ENCODE measurements around the gene E2F6. TPM values are rescaled to one million over a fixed set of nuclear protein-coding genes. Genes with fewer than 3 reads are reported as not detected.

Gene E2F6
- total and polyA plus RNA-seq, 2 of the 4 experiments (the other 2 are of a cell fraction), result 8.2 to 10.9 TPM

GRCh38 chr2:11396021-11396420 is 69.9 kb downstream of the E2F6 start:
- H3K4me1 ChIP-seq (ENCODE audit: control insufficient read depth, insufficient read depth, low read length), result peaks cover 15% of the 10 kb centered on the region
- no peak for ATAC-seq (ENCODE audit: low read depth)
- H3K4ac ChIP-seq (ENCODE audit: low read depth, low read length), result no peak overlapping the region; the same call in 1 of the 2 replicates
- H3K27ac ChIP-seq (ENCODE audit: insufficient read depth, low read length), result no peak overlapping the region
- no peak overlapping the region for H2BK5ac ChIP-seq (ENCODE audit: low read depth, low read length, poor library complexity, severe bottlenecking)
- H4K8ac ChIP-seq (ENCODE audit: low read depth in 2 of 2, low read length in 2 of 2), result no peak overlapping the region
- no peak overlapping the region for H3K4me2 ChIP-seq (ENCODE audit: low read depth, low read length)
- H3K56ac ChIP-seq (ENCODE audit: extremely low read depth, insufficient read depth, low read length), result no peak overlapping the region
- H3K36me3 ChIP-seq (ENCODE audit: control insufficient read depth, insufficient read depth, low read length), result no peaks in the 10 kb centered on the region
- intact Hi-C loops (cut with micrococcal nuclease), result no loop called here
- no peak overlapping the region for H2BK15ac ChIP-seq (ENCODE audit: low read depth, low read length)
- no peaks in the 10 kb centered on the region for H3K79me1 ChIP-seq (ENCODE audit: low read depth in 1 of 2, low read length in 2 of 2)
- no peak overlapping the region for H2AK5ac ChIP-seq (ENCODE audit: low read depth, low read length)
- CTCF ChIA-PET, result no interaction called here
- H2BK120ac ChIP-seq (ENCODE audit: low read depth, low read length), result no peak overlapping the region
- in situ Hi-C loops (cut with MboI; ENCODE audit: low sequenced_read_pairs), result no loop called here
- dilution Hi-C loops (cut with HindIII; ENCODE audit: low sequenced_read_pairs, unreplicated experiment), result no loop called here
- H3K27me3 ChIP-seq (ENCODE audit: control insufficient read depth, insufficient read depth, low read length), result no peaks in the 10 kb centered on the region
- TF ChIP-seq MAFK (IDR thresholded peaks at IDR 0.05; ENCODE audit: low read depth, low read length) (no peak), POLR2A (IDR thresholded peaks at IDR 0.05; ENCODE audit: low read depth, low read length) (no peak), ELK1 (IDR thresholded peaks at IDR 0.05; ENCODE audit: borderline replicate concordance, low read depth, low read length) (no peak), RCOR1 (IDR thresholded peaks at IDR 0.05; ENCODE audit: insufficient replicate concordance, low read length) (no peak), FOS (IDR thresholded peaks at IDR 0.05; ENCODE audit: low read depth, low read length) (no peak), BHLHE40 (IDR thresholded peaks at IDR 0.05; ENCODE audit: low read depth, low read length) (no peak), RAD21 (IDR thresholded peaks at IDR 0.05; ENCODE audit: low read length) (no peak), CEBPB (IDR thresholded peaks at IDR 0.05; ENCODE audit: low read depth, low read length) (no peak), NFE2L2 (IDR thresholded peaks at IDR 0.05; ENCODE audit: low read depth, low read length) (no peak), MXI1 (IDR thresholded peaks at IDR 0.05; ENCODE audit: borderline replicate concordance, low read depth, low read length) (no peak), RFX5 (IDR thresholded peaks at IDR 0.05; ENCODE audit: low read depth, low read length) (no peak), CHD1 (IDR thresholded peaks at IDR 0.05; ENCODE audit: low read depth, low read length) (no peak), SMC3 (IDR thresholded peaks at IDR 0.05; ENCODE audit: low read depth, low read length) (no peak), MAZ (IDR thresholded peaks at IDR 0.05; ENCODE audit: borderline replicate concordance, low read depth, low read length) (no peak), USF2 (IDR thresholded peaks at IDR 0.05; ENCODE audit: low read depth, low read length) (no peak)
- TF ChIP-seq, protein P1, sequence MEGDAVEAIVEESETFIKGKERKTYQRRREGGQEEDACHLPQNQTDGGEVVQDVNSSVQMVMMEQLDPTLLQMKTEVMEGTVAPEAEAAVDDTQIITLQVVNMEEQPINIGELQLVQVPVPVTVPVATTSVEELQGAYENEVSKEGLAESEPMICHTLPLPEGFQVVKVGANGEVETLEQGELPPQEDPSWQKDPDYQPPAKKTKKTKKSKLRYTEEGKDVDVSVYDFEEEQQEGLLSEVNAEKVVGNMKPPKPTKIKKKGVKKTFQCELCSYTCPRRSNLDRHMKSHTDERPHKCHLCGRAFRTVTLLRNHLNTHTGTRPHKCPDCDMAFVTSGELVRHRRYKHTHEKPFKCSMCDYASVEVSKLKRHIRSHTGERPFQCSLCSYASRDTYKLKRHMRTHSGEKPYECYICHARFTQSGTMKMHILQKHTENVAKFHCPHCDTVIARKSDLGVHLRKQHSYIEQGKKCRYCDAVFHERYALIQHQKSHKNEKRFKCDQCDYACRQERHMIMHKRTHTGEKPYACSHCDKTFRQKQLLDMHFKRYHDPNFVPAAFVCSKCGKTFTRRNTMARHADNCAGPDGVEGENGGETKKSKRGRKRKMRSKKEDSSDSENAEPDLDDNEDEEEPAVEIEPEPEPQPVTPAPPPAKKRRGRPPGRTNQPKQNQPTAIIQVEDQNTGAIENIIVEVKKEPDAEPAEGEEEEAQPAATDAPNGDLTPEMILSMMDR (conservative IDR thresholded peaks at IDR 0.05; ENCODE audit: low read depth, low read length), result no peak
- no peak overlapping the region for H2AK9ac ChIP-seq (replicated peaks; ENCODE audit: low read depth, low read length, poor library complexity)
- no peaks in the 10 kb centered on the region for H4K20me1 ChIP-seq (ENCODE audit: insufficient read depth, low read length)
- no peaks in the 10 kb centered on the region for H3K9me3 ChIP-seq (ENCODE audit: control insufficient read depth, insufficient read depth, low read length)
- H3K9ac ChIP-seq (ENCODE audit: low read depth, low read length), result no peak overlapping the region
- no peak overlapping the region for H2BK20ac ChIP-seq (ENCODE audit: low read depth, low read length)
- no peak overlapping the region for H3K23ac ChIP-seq (ENCODE audit: low read depth, low read length)
- H3K14ac ChIP-seq (replicated peaks; ENCODE audit: low read depth, low read length), result no peak overlapping the region
- no peak for DNase-seq
- WGBS, 2 experiments (ENCODE audit: extremely low coverage in 2 of 2, insufficient read length in 1 of 2), result no CpG with 5 or more reads among the region's 8 CpGs
- peaks cover 12% of the 10 kb centered on the region; the same call in 1 of the 2 replicates for H3K9me1 ChIP-seq (ENCODE audit: insufficient read depth, low read length)
- POLR2A ChIA-PET (ENCODE audit: unreplicated experiment), result no interaction called here
- H2AFZ ChIP-seq (replicated peaks; ENCODE audit: low read length, poor library complexity), result no peak overlapping the region
- no peak overlapping the region for H3K18ac ChIP-seq (ENCODE audit: low read depth, low read length)
- H4K91ac ChIP-seq (ENCODE audit: insufficient read depth, low read depth, low read length), result no peak overlapping the region
- H3K4me3 ChIP-seq (ENCODE audit: insufficient read depth, low read depth, low read length), result no peak overlapping the region
- H4K5ac ChIP-seq (ENCODE audit: low read depth, low read length), result no peak overlapping the region
- no TSS peak for BruUV-seq (replicated peaks)
